CD4-positive, alpha-beta T cell (primary cell): Measurements from ENCODE around the gene SH3BP1. TPM values are rescaled to one million over a fixed set of nuclear protein-coding genes. Genes with fewer than 3 reads are reported as not detected.
"Not testable (repeated sequence)": the region's sequence is repeated elsewhere in the genome, so short reads cannot be mapped to it uniquely, and the experiment has no call there.

Source experiments
- ATAC-seq: fragments of 200-7000 bp; cut with Tn5 transposase; one replicate; pipeline ENCODE4 v1.10.0; 2022; ENCODE audit warnings: mild to moderate bottlenecking; ENCODE audit not compliant: poor library complexity
- CTCF ChIA-PET: fragments of 350-600 bp; sonication (Branson Sonifier 250); formaldehyde crosslinking; loops from one replicate; lab custom pipeline; 2021; ENCODE audit warnings: antibody characterized with exemption, inconsistent platforms; lab: Charles Lee
- POLR2A ChIA-PET: fragments of 350-600 bp; sonication (Branson Sonifier 250); formaldehyde crosslinking; loops from one replicate; lab custom pipeline; 2021; ENCODE audit warnings: antibody characterized with exemption, inconsistent platforms; lab: Charles Lee
- DNase-seq, 14 experiments: peaks; one replicate each; pipeline ENCODE4 v3.0.0-alpha.2; 2013 to 2020; ENCODE audit warnings: mixed read lengths in 2 of 14
- H3K27ac ChIP-seq, 2 donors: one replicate each; pipeline versions ENCODE4 v1.5.1 to v1.7.0; 2013; ENCODE audit warnings: low read length in 2 of 2, low read depth in 1 of 2, mild to moderate bottlenecking in 1 of 2
- H3K27me3 ChIP-seq, 2 experiments: 1 replicate in 1 of 2; 2 replicates in 1 of 2; pipeline versions ENCODE4 v1.6.1 to v1.7.0; 2013; ENCODE audit warnings: low read length in 2 of 2, control low read depth in 1 of 2, mild to moderate bottlenecking in 1 of 2, moderate library complexity in 1 of 2; ENCODE audit not compliant: insufficient read depth in 2 of 2, control insufficient read depth in 1 of 2
- H3K36me3 ChIP-seq: one replicate; pipeline ENCODE4 v1.6.1; 2013; ENCODE audit warnings: low read length, control low read depth; ENCODE audit not compliant: insufficient read depth
- H3K4me1 ChIP-seq: one replicate; pipeline ENCODE4 v1.6.1; 2013; ENCODE audit warnings: low read length, control low read depth; ENCODE audit not compliant: insufficient read depth
- H3K4me3 ChIP-seq: one replicate; pipeline ENCODE4 v1.5.1; 2013; ENCODE audit warnings: mild to moderate bottlenecking, low read length, moderate library complexity
- H3K9me3 ChIP-seq, 2 experiments: 1 replicate in 1 of 2; 2 replicates in 1 of 2; pipeline versions ENCODE4 v1.6.1 to v1.7.0; 2013; ENCODE audit warnings: low read length in 2 of 2, mild to moderate bottlenecking in 2 of 2, control low read depth in 1 of 2, moderate library complexity in 1 of 2; ENCODE audit not compliant: control insufficient read depth in 1 of 2, insufficient read depth in 1 of 2
- H3K27ac Mint-ChIP-seq: one replicate; pipeline ENCODE4 v1.8.0; 2020; ENCODE audit warnings: mixed read lengths
- H3K27me3 Mint-ChIP-seq: one replicate; pipeline ENCODE4 v1.8.0; 2021; ENCODE audit warnings: mixed read lengths
- H3K36me3 Mint-ChIP-seq: one replicate; pipeline ENCODE4 v1.8.0; 2021; ENCODE audit warnings: low read depth, mixed read lengths
- H3K4me1 Mint-ChIP-seq: one replicate; pipeline ENCODE4 v1.8.0; 2021; ENCODE audit warnings: low read depth, mixed read lengths
- H3K4me3 Mint-ChIP-seq: one replicate; pipeline ENCODE4 v1.8.0; 2020; ENCODE audit warnings: mild to moderate bottlenecking, mixed read lengths
- H3K9me3 Mint-ChIP-seq: one replicate; pipeline ENCODE4 v1.8.0; 2020; ENCODE audit warnings: mixed read lengths
- intact Hi-C, 2 experiments: fragments of 100-400 bp; cut with DNase I in 1 of 2; cut with micrococcal nuclease in 1 of 2; formaldehyde crosslinking; loops; one replicate each; pipeline versions ENCODE4 v1.15.1 to v1.9.0; 2023 to 2025; cut with DNase I, micrococcal nuclease
- total RNA-seq, 174 experiments: library from RNA in 2 of 174; stranded (reverse) in 2 of 174; gene quantifications; one replicate each; pipeline ENCODE4 v1.2.3 and lab custom pipeline; 2021 to 2026
- TF ChIP-seq, protein P1 (sequence below): fragments of 200-600 bp; IDR thresholded peaks from one replicate; pipeline ENCODE4 v1.8.0; 2022; ENCODE audit warnings: antibody characterized with exemption, mild to moderate bottlenecking

SH3BP1 gene
- total RNA-seq, 2 experiments from 2014 or later = 46.9 to 49.0 TPM

GRCh38 chr22:37655252-37655563, 15.7 kb downstream of the SH3BP1 start:
- Histone ChIP-seq H3K36me3 (peaks cover 39% of the 10 kb centered on the region), H3K4me1 (peaks cover 21% of the 10 kb centered on the region), H3K27me3 (no peaks in the 10 kb centered on the region), H3K4me3 (no peak overlapping the region), H3K27ac (no peak overlapping the region), H3K9me3 (no peaks in the 10 kb centered on the region)
- H3K36me3 Mint-ChIP-seq = peaks cover 59% of the 10 kb centered on the region
- ChIA-PET POLR2A (interaction anchor here (0.9 to 1.3 kb wide), 3 partner anchors 12 to 20 kb away, joined by 3 read pairs; partner anchors contain the start of gene LGALS1), CTCF (no interaction called here)
- no peak overlapping the region for H3K4me3 Mint-ChIP-seq
- DNase-seq (no peak), ATAC-seq (no peak)
- no peaks in the 10 kb centered on the region for H3K9me3 Mint-ChIP-seq
- TF ChIP-seq, protein P1, sequence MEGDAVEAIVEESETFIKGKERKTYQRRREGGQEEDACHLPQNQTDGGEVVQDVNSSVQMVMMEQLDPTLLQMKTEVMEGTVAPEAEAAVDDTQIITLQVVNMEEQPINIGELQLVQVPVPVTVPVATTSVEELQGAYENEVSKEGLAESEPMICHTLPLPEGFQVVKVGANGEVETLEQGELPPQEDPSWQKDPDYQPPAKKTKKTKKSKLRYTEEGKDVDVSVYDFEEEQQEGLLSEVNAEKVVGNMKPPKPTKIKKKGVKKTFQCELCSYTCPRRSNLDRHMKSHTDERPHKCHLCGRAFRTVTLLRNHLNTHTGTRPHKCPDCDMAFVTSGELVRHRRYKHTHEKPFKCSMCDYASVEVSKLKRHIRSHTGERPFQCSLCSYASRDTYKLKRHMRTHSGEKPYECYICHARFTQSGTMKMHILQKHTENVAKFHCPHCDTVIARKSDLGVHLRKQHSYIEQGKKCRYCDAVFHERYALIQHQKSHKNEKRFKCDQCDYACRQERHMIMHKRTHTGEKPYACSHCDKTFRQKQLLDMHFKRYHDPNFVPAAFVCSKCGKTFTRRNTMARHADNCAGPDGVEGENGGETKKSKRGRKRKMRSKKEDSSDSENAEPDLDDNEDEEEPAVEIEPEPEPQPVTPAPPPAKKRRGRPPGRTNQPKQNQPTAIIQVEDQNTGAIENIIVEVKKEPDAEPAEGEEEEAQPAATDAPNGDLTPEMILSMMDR = no peak
- no peak overlapping the region for H3K27ac Mint-ChIP-seq
- intact Hi-C loops = no loop called here
- H3K27me3 Mint-ChIP-seq = no peaks in the 10 kb centered on the region
- H3K4me1 Mint-ChIP-seq = peaks cover 25% of the 10 kb centered on the region

GRCh38 chr22:37656583-37656982, 17.1 kb downstream of the SH3BP1 start:
- Mint-ChIP-seq H3K4me1 (peaks cover 39% of the 10 kb centered on the region), H3K4me3 (peak overlapping the region; percentile 66), H3K36me3 (peaks cover 49% of the 10 kb centered on the region), H3K27ac (peak overlapping the region; percentile 64)
- ChIA-PET CTCF (interaction anchor here (1.5 to 5.6 kb wide), 2 partner anchors 23 to 25 kb away, joined by 6 to 63 read pairs; no protein-coding TSS in a partner anchor), POLR2A (interaction anchor here (9.8 kb wide), 1 partner anchor 17 kb away, joined by 256 read pairs; the partner anchor contains the start of gene LGALS1)
- H3K27me3 ChIP-seq, ATAC-seq, H3K27ac ChIP-seq, intact Hi-C loops, H3K27me3 Mint-ChIP-seq, H3K9me3 Mint-ChIP-seq, DNase-seq, H3K4me3 ChIP-seq, H3K9me3 ChIP-seq: not testable (repeated sequence)
- Histone ChIP-seq H3K4me1 (peaks cover 35% of the 10 kb centered on the region), H3K36me3 (peaks cover 26% of the 10 kb centered on the region)

- Mint-ChIP-seq H3K36me3 (peaks cover 40% of the 10 kb centered on the region), H3K4me3 (peak overlapping the region; percentile 91), H3K27ac (peak overlapping the region; percentile 91), H3K9me3 (no peaks in the 10 kb centered on the region), H3K4me1 (peaks cover 44% of the 10 kb centered on the region), H3K27me3 (no peaks in the 10 kb centered on the region)
- peak overlapping the region; percentile 48 to 78 for H3K27ac ChIP-seq
- no peaks in the 10 kb centered on the region for H3K9me3 ChIP-seq
- TF ChIP-seq, protein P1 = no peak
- peaks cover 20% of the 10 kb centered on the region for H3K36me3 ChIP-seq
- no peaks in the 10 kb centered on the region for H3K27me3 ChIP-seq
- DNase-seq = no peak
- CTCF ChIA-PET = interaction anchor here (0.8 to 5.6 kb wide), 10 partner anchors 14 to 90 kb away, joined by 3 to 63 read pairs (median 5); partner anchors contain the start of gene LGALS1
- intact Hi-C loops = loop anchor here (1.0 to 2.0 kb wide), 3 partner anchors 15 to 20 kb away; no protein-coding TSS in a partner anchor
- no peak for ATAC-seq
- H3K4me1 ChIP-seq = peaks cover 35% of the 10 kb centered on the region
- POLR2A ChIA-PET = interaction anchor here (0.9 to 9.8 kb wide), 20 partner anchors 8 to 882 kb away, joined by 3 to 256 read pairs (median 6); partner anchors contain the start of genes ANKRD54, GCAT, GGA1 and IFT27
- H3K4me3 ChIP-seq = peak overlapping the region; percentile 52
These were observed 18.2 kb downstream of the SH3BP1 start for GRCh38 chr22:37657590-37658132.
